Neural crest cell (in vitro differentiated cells): ENCODE measurements around the gene TENM3. TPM values are rescaled to one million over a fixed set of nuclear protein-coding genes. Genes with fewer than 3 reads are reported as not detected.

Source experiments
- DNase-seq: peaks from one replicate; pipeline ENCODE4 v3.0.0; 2021; ENCODE audit warnings: low read depth, mixed read lengths, low spot score
- H3K27ac Mint-ChIP-seq: one replicate; pipeline ENCODE4 v1.8.0; 2021; ENCODE audit warnings: mild to moderate bottlenecking, mixed read lengths; ENCODE audit not compliant: unreplicated experiment
- H3K27me3 Mint-ChIP-seq: 2 replicates; pipeline ENCODE4 v1.8.0; 2021; ENCODE audit warnings: low read depth, mild to moderate bottlenecking, mixed read lengths
- H3K36me3 Mint-ChIP-seq: 2 replicates; pipeline ENCODE4 v1.8.0; 2021; ENCODE audit warnings: low read depth, mild to moderate bottlenecking, mixed read lengths
- H3K4me1 Mint-ChIP-seq: 2 replicates; pipeline ENCODE4 v1.8.0; 2021; ENCODE audit warnings: mixed read lengths
- H3K4me3 Mint-ChIP-seq: one replicate; pipeline ENCODE4 v1.8.0; 2021; ENCODE audit warnings: mild to moderate bottlenecking, mixed read lengths
- H3K9me3 Mint-ChIP-seq: 2 replicates; pipeline ENCODE4 v1.8.0; 2021; ENCODE audit warnings: mixed read lengths
- total RNA-seq: library from RNA; stranded (reverse); gene quantifications from 2 replicates; pipeline ENCODE4 v1.2.1, GENCODE V29; 2021
- TF ChIP-seq, protein P1 (sequence below): fragments of 200-600 bp; sonication (generic); conservative IDR thresholded peaks from 2 replicates; pipeline ENCODE4 v1.5.0; 2021; ENCODE audit warnings: antibody characterized with exemption, mild to moderate bottlenecking

TENM3 gene
- total RNA-seq, 1 donor from 2014 or later, result 43.9 TPM

DNA sequence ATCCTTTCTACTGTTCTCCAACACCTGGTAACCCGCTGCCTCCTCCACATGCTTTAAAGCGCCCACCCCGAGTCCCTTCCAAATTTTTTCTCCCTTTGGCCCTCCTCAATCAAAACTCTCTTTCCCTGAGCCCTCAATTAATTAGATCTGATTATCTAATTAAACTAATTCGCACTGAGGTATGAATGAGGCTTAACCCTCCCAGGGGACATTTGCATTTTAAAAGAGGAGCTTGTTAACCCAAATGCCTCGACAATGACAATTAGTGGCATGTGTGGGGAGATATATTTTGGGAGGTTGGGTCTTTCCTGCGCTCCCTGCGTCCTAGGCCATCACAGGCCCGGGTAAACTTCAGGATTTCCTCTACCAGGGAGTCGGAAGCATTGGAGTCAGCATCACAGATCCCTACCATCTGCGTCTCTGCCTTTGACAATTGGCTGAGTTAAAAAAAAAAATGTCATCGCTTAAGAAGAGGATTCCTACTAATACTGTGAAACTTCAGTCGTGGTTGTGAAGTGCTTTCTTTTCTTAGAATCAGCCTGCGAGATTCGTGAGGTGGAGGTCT, 50.6 kb downstream of the TENM3 start:
- no peaks in the 10 kb centered on the region for H3K9me3 Mint-ChIP-seq
- H3K27ac Mint-ChIP-seq, result no peak overlapping the region
- TF ChIP-seq, protein P1, sequence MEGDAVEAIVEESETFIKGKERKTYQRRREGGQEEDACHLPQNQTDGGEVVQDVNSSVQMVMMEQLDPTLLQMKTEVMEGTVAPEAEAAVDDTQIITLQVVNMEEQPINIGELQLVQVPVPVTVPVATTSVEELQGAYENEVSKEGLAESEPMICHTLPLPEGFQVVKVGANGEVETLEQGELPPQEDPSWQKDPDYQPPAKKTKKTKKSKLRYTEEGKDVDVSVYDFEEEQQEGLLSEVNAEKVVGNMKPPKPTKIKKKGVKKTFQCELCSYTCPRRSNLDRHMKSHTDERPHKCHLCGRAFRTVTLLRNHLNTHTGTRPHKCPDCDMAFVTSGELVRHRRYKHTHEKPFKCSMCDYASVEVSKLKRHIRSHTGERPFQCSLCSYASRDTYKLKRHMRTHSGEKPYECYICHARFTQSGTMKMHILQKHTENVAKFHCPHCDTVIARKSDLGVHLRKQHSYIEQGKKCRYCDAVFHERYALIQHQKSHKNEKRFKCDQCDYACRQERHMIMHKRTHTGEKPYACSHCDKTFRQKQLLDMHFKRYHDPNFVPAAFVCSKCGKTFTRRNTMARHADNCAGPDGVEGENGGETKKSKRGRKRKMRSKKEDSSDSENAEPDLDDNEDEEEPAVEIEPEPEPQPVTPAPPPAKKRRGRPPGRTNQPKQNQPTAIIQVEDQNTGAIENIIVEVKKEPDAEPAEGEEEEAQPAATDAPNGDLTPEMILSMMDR, result no peak
- H3K4me1 Mint-ChIP-seq, result no peaks in the 10 kb centered on the region
- DNase-seq, result no peak
- H3K4me3 Mint-ChIP-seq, result no peak overlapping the region
- no peaks in the 10 kb centered on the region for H3K36me3 Mint-ChIP-seq
- H3K27me3 Mint-ChIP-seq, result no peaks in the 10 kb centered on the region

DNA sequence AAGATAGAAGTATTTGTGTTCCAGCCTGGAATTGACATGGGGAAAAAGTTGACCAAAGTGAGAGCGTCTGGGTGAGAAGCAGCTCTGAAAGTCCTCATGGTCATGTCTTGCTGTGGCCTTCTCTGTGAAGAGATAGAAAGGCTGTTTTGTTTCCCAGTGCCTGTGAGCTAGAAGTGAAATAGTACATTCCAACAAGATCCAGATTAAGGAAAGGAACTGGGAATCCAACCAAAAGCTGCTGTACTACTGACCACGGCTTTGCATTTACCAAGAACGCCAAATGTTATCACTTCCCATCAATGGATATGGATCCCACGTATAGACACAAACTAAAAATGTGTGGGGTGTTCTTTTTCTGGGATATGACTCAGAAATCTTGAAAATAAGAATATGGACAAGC, 51.2 kb downstream of the TENM3 start:
- TF ChIP-seq, protein P1, result no peak
- H3K4me1 Mint-ChIP-seq, result no peaks in the 10 kb centered on the region
- H3K27ac Mint-ChIP-seq, result no peak overlapping the region

DNA sequence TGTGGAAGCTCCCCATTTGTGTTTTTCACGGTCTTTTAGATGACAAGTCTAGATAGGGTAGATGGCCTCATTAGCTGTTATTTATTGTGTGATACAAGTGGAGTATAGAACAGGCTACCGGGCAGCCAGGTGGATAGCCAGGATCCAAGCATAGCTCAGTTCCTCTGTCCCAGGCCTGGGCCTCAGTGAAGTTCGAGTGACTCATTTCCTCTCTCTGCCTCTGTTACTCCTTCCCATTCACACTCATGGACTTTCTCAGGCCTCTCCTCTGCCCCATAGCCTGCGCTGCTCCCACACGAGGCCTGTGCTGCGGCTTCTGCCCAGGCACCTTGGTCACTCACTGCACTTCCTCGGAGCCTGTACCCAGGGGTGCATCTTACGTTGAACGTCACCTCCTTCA, 54.5 kb downstream of the TENM3 start:
- no peak overlapping the region for H3K4me3 Mint-ChIP-seq
- no peaks in the 10 kb centered on the region for H3K36me3 Mint-ChIP-seq
- TF ChIP-seq, protein P1, result no peak
- DNase-seq, result no peak
- H3K27ac Mint-ChIP-seq, result peak overlapping the region; percentile 85
- H3K9me3 Mint-ChIP-seq, result no peaks in the 10 kb centered on the region
- H3K27me3 Mint-ChIP-seq, result no peaks in the 10 kb centered on the region
- no peaks in the 10 kb centered on the region for H3K4me1 Mint-ChIP-seq

More for the DNA sequence above, 51.2 kb downstream of the TENM3 start:
- no peaks in the 10 kb centered on the region for H3K27me3 Mint-ChIP-seq
- no peaks in the 10 kb centered on the region for H3K9me3 Mint-ChIP-seq
- H3K36me3 Mint-ChIP-seq, result no peaks in the 10 kb centered on the region
- no peak overlapping the region for H3K4me3 Mint-ChIP-seq
- DNase-seq, result no peak

DNA sequence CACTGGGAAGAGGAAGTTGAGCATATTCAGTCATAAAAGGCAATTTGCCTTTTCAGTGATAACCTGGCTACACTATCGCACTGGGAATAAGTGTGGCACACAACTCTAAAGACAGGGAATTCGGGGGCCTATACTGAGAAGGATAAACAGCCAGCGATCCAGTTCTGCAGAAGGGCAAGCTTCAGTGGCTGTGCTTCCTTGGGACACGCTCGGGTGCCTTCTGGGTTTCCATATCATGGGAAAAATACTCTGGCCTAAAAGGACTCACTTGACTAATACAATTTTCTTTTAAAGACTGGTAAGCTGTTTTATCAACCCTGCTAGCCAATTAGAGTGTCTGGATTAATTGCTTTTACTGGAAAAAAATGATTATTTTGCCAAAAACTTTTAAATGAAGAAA, 58.5 kb downstream of the TENM3 start:
- TF ChIP-seq, protein P1, result no peak
- Mint-ChIP-seq H3K27me3 (no peaks in the 10 kb centered on the region), H3K9me3 (peaks cover 5% of the 10 kb centered on the region), H3K4me3 (no peak overlapping the region), H3K27ac (no peak overlapping the region), H3K36me3 (no peaks in the 10 kb centered on the region), H3K4me1 (no peaks in the 10 kb centered on the region)
- no peak for DNase-seq

DNA sequence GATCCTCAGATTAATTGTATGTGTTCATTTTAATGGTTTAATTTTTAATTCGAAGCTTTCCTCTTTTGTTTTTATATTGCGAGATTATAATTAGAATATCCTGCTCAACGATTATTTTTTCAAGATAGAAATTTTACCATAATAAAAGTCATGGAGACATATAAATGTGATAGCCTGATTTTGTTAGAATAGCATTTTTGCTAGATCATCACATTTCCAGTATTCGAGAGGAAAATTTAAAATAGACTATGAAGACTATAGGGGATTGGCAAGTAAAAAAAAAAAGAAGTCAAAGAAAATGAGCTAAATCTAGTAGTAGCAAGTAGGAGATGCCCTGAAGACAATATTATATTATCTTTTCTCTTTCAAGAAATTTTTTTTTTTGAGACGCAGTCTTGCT, 60.6 kb downstream of the TENM3 start:
- H3K4me1 Mint-ChIP-seq, result no peaks in the 10 kb centered on the region
- no peak overlapping the region for H3K4me3 Mint-ChIP-seq
- peaks cover 5% of the 10 kb centered on the region for H3K9me3 Mint-ChIP-seq
- TF ChIP-seq, protein P1, result no peak
- no peak overlapping the region for H3K27ac Mint-ChIP-seq
- DNase-seq, result no peak
- no peaks in the 10 kb centered on the region for H3K36me3 Mint-ChIP-seq
- H3K27me3 Mint-ChIP-seq, result no peaks in the 10 kb centered on the region
